ENCODE measurements around the gene C1RL. TPM values are rescaled to one million over a fixed set of nuclear protein-coding genes. Genes with fewer than 3 reads are reported as not detected.

The C1RL gene
- total RNA-seq, 1 experiment from 2014 or later, result 7.1 TPM

DNA sequence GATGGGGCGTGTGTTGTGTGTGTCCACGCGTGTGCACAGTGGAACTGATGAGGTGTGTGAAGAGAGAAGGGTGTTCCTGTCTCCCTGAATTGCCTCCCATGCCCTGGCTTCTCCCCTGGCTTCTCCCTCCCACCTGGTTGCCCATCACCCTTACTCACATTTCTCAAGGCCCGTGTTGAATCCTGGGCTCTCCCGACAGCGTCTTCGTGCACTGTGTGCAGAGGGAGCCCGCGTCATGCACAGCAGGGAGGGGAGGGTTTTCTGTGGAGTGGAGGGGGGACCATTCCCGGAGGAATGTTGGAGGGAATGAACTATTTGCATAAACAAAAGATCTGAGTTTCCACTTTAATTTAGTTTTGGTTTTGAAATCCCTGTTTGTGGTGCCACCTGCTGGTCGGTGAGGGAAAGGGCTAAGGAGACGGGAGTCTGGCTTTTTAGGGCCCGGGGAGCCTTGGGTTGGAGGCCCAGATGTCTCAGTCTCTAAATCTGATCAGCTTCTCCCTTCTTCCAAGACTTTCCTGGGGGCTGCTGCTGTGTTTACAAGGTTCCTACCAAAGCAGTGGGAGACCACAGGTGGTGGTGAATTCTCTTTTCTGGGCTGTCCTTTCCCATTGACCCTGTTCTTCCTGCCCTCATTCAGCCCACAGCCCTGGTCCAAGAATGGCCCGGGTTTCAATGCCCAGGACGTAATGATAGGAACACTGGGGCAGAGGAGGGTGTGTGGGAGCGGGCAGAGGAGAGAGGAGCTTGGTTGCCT is 16.6 kb downstream of the C1RL start, which contains the start of gene C1R:
C1R (minus strand) TSS at position 217 of the 757 bp plus-strand sequence; CDS start at position 160, 57 bp downstream.
- peak; percentile 75 for DNase-seq (ENCODE audit: low read depth)

- DNase-seq (ENCODE audit: low read depth), result no peak
Observed at GRCh38 chr12:7091660-7092228, 17.3 kb downstream of the C1RL start.

GRCh38 chr12:7091171-7091570 is 17.8 kb downstream of the C1RL start:
- no peak for DNase-seq (ENCODE audit: low read depth)

DNA sequence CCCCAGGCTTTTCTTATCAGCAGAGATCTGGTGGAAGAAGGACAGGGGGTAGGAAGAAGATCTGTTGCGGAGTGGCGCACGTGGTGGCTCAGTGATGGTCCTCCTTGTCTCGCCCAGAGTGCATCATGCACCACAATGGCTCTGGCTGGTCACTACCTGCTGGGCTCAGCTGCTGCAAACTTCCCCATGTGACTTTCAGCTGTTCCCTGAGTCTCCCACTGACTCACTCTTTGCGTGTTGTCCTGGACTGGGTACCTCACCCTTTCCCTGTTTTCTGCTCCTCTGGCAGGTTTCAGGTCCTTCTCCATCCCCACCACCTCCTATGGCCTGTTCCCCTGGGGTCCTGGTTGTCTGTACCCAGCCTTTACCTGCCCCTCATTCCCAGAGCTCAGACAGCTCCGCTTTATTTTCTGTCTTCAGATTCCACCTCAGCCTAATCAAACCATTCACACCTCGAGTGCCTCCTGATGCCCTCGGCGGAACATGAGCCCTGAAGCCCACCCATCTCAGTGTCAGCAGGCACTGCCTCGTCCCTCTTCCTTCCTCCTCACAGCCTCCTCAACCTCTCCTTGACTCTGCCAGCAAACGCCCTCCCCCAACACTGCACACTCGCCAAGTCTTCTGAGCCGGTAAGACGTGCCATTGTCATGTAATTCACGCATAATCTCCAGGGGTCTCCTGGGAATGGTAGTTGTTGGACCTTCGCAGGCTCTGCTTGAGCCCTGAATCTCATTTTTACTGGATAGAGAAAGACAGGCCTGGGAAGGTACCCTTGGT is 18.6 kb downstream of the C1RL start:
- DNase-seq (ENCODE audit: low read depth), result no peak

GRCh38 chr12:7089196-7089871 is 19.7 kb downstream of the C1RL start:
- no peak for DNase-seq (ENCODE audit: low read depth)

- DNase-seq (ENCODE audit: low read depth), result no peak
Observed at GRCh38 chr12:7083125-7083524, 25.9 kb downstream of the C1RL start.

GRCh38 chr12:7081037-7081436 is 28.0 kb downstream of the C1RL start:
- no peak for DNase-seq (ENCODE audit: low read depth)

DNA sequence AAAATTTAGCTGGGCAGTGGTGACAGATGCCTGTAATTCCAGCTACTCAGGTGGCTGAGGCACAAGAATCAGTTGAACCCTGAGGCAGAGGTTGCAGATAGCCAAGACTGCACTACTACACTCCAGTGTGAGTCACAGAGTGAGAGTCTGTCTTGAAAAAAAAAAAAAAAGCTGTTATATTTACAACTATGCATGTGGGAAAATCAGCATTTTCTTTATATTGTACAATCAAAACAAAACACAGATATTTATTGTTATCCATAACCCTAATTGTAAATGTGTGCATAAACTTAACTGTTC is 29.2 kb downstream of the C1RL start:
- peak; percentile 58 for DNase-seq (ENCODE audit: low read depth)

- DNase-seq (ENCODE audit: low read depth), result no peak
Observed at GRCh38 chr12:7078163-7078562, 30.9 kb downstream of the C1RL start.

DNA sequence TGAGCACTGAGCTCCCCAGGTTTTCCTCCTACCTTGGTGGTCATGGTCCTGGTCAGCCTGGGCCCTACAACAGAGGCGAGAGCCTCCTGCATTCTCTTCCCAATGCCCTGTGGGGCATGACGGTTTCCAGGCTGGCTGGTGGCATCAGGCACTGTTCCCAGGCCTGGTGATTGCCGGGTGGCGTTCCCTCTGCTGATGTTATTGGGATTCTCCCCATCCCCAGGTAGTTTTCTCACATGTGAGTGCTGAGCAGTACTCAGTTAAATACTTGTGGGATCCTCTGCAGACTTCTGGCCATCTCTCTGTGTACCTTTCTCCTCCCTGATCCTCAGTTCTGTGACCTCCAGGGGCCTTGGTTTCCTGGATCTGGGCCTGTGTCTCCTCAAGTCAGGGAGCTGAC is 32.5 kb downstream of the C1RL start:
- DNase-seq (ENCODE audit: low read depth), result no peak

- DNase-seq (ENCODE audit: low read depth), result peak; percentile 12
Observed at GRCh38 chr12:7075939-7076338, 33.1 kb downstream of the C1RL start.

DNA sequence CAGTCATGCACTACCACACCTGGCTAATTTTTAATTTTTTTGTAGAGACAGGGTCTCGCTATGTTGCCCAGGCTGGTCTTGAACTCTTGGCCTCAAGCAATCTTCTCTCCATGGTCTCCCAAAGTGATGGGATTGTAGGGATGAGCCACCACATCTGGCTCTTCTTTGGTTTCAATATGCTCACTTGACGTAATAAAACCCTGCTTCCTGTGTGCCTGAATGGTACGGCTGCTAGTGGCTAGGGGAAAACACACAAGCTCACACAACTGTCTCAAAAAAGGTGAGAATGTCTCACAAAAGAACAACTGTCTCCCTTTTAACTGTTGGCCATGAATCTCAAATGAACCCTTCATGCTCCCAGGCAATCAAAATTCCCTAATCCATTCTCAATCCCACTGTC is 33.5 kb downstream of the C1RL start:
- DNase-seq (ENCODE audit: low read depth), result peak; percentile 8

GRCh38 chr12:7073946-7074345 is 35.1 kb downstream of the C1RL start:
- DNase-seq (ENCODE audit: low read depth), result no peak

GRCh38 chr12:7072554-7072953 is 36.5 kb downstream of the C1RL start:
- DNase-seq (ENCODE audit: low read depth), result no peak

- DNase-seq (ENCODE audit: low read depth), result no peak
Observed at GRCh38 chr12:7072035-7072434, 37.0 kb downstream of the C1RL start.

GRCh38 chr12:7069386-7069785 is 39.6 kb downstream of the C1RL start:
- DNase-seq (ENCODE audit: low read depth), result no peak

DNA sequence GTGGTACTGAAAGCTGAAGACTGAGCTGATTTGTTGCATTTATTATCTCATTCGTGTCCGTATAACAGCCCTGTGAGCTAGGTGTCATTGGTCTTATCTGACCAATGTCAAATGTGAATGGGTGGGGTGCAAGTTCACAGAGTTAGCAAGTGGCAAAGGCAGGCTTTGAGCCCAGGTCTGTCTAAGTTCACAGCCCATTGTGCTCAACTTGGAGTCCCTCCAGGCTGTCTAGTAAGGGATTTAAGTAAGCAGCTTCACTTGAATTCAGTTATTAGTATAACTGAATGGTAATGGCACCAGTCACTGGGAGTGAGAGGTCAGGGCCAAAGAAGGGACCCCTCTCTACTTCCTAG is 40.0 kb downstream of the C1RL start:
- no peak for DNase-seq (ENCODE audit: low read depth)

DNA sequence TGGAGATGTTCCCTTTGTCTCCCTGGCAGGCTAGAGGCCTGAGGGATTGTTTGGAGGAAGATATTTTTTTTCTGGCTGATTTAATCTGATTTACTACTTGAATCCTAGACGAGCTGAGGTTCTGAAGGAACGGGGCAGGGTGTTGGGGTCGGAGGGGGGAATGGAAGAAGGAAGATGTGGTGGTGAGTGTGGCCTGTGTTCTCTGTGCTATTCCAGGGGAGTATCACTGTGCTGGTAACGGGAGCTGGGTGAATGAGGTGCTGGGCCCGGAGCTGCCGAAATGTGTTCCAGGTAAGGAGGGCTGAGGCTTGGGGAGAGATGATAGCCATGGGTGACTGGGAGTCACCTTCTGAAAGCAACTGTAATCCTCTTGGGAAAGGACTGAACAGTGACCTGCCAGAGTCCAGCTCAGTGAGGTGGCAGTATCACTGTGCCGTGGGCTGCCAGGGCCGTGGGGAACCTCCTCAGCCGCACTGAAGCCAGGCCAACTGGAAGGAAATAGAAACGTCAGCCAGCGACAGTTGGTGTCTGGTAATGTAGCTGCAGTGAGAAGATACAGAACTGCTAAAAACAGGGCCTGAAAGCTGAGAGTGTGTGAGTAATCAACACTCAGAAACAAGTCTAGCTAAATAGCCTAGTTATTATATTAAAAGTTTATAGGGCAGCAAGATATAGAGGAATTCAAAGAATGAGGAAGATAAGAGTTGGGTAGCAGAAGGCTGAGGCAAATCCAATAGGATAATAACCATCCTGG is 40.6 kb downstream of the C1RL start:
- no peak for DNase-seq (ENCODE audit: low read depth)

DNA sequence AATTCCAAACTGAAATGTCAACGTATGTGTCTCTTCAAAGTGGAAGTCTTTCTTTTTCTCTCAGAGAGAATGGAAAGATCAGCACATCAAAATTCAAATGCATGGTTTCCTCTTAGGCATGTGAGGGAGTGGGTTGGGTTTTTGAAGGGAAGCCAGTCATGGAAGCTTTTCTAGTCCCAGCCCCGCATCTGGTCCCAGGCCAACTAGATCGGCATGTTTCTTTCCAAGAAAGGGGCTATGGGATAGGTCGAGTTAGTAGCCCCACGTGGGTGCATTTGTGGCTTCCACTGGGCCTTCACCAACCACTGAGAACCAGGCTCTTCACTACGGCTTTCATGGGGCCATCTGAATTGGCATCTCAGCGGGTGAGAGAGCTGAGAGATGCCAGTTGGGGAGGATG is 41.9 kb downstream of the C1RL start:
- DNase-seq (ENCODE audit: low read depth), result no peak

GRCh38 chr12:7066596-7066995 is 42.4 kb downstream of the C1RL start:
- no peak for DNase-seq (ENCODE audit: low read depth)

DNA sequence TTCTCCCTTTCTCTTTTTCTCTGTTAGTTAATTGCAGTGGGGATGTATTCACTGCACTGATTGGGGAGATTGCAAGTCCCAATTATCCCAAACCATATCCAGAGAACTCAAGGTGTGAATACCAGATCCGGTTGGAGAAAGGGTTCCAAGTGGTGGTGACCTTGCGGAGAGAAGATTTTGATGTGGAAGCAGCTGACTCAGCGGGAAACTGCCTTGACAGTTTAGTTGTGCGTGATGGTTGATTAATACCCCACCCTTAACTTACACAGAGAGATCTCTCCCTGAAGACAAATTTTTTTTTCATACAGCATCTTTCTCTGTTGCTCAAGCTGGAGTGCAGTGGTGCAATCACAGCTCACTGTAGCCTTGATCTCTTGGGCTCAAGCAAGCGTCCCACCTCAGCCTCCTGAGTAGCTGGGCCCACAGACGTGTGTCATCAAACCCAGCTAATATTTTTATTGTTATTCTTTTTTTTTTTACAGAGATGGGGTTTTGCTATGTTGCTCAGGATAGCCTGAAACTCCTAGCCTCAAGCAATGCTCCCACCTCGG is 43.9 kb downstream of the C1RL start:
- DNase-seq (ENCODE audit: low read depth), result no peak

GRCh38 chr12:7064516-7064915 is 44.5 kb downstream of the C1RL start:
- DNase-seq (ENCODE audit: low read depth), result no peak

All from RPMI7951 (cell line).